T-helper 9 cell (primary cell): ENCODE results near the gene BAD.

Experiments used
- DNase-seq: peaks from one replicate; pipeline ENCODE4 v3.0.0-alpha.2; 2020

Gene BAD

GRCh38 chr11:64226507-64227051 is 57.9 kb downstream of the BAD start:
- DNase-seq, result no peak

- DNase-seq, result peak; percentile 88
Observed at GRCh38 chr11:64225608-64226506, 58.6 kb downstream of the BAD start, which contains the start of the genes NUDT22 and TRPT1. NUDT22 (plus strand) TSS chr11:64226274; CDS start chr11:64226653, 379 bp downstream. TRPT1 (minus strand) TSS chr11:64226186; CDS start chr11:64225860, 326 bp downstream.

GRCh38 chr11:64224891-64225607 is 59.4 kb downstream of the BAD start:
- no peak for DNase-seq

GRCh38 chr11:64224151-64224890 is 60.1 kb downstream of the BAD start:
- no peak for DNase-seq

GRCh38 chr11:64223001-64223651 is 61.3 kb downstream of the BAD start:
- DNase-seq, result no peak

GRCh38 chr11:64222651-64223000 is 61.8 kb downstream of the BAD start:
- no peak for DNase-seq

GRCh38 chr11:64220798-64221197 is 63.7 kb downstream of the BAD start:
- no peak for DNase-seq

GRCh38 chr11:64220271-64220670 is 64.2 kb downstream of the BAD start:
- DNase-seq, result no peak
